ENCODE measurements around the gene SSR1. TPM values are rescaled to one million over a fixed set of nuclear protein-coding genes. Genes with fewer than 3 reads are reported as not detected.

Gene SSR1
- total RNA-seq, 3 donors from 2014 or later, result 133 to 146 (median 135) TPM

GRCh38 chr6:7311176-7311575 lies 1.8 kb downstream of the SSR1 start:
- H3K4me1 Mint-ChIP-seq (ENCODE audit: low read depth), result peaks cover 51% of the 10 kb centered on the region

GRCh38 chr6:7309050-7309449 lies 3.9 kb downstream of the SSR1 start:
- H3K4me1 Mint-ChIP-seq (ENCODE audit: low read depth), result peaks cover 63% of the 10 kb centered on the region
- H3K9me3 Mint-ChIP-seq, result no peaks in the 10 kb centered on the region
- no peaks in the 10 kb centered on the region for H3K27me3 Mint-ChIP-seq (ENCODE audit: low read depth)
- ATAC-seq, result no peak
- no peak for DNase-seq
- no peak overlapping the region for H3K4me3 Mint-ChIP-seq
- H3K36me3 Mint-ChIP-seq (ENCODE audit: insufficient read depth), result peaks cover 40% of the 10 kb centered on the region

More at GRCh38 chr6:7311176-7311575, 1.8 kb downstream of the SSR1 start:
- no peak for ATAC-seq
- H3K36me3 Mint-ChIP-seq (ENCODE audit: insufficient read depth), result peaks cover 29% of the 10 kb centered on the region
- peak overlapping the region; percentile 99 for H3K4me3 Mint-ChIP-seq
- H3K27me3 Mint-ChIP-seq (ENCODE audit: low read depth), result no peaks in the 10 kb centered on the region
- no peaks in the 10 kb centered on the region for H3K9me3 Mint-ChIP-seq
- DNase-seq, result no peak

GRCh38 chr6:7307533-7307932 lies 5.5 kb downstream of the SSR1 start:
- H3K36me3 Mint-ChIP-seq (ENCODE audit: insufficient read depth), result peaks cover 45% of the 10 kb centered on the region
- H3K9me3 Mint-ChIP-seq, result no peaks in the 10 kb centered on the region
- no peak for ATAC-seq
- no peak for DNase-seq
- peaks cover 54% of the 10 kb centered on the region for H3K4me1 Mint-ChIP-seq (ENCODE audit: low read depth)
- no peak overlapping the region for H3K4me3 Mint-ChIP-seq
- H3K27me3 Mint-ChIP-seq (ENCODE audit: low read depth), result no peaks in the 10 kb centered on the region

GRCh38 chr6:7304821-7305220 lies 8.2 kb downstream of the SSR1 start:
- Mint-ChIP-seq H3K4me3 (no peak overlapping the region), H3K27me3 (ENCODE audit: low read depth) (no peaks in the 10 kb centered on the region), H3K4me1 (ENCODE audit: low read depth) (peaks cover 43% of the 10 kb centered on the region), H3K36me3 (ENCODE audit: insufficient read depth) (peaks cover 52% of the 10 kb centered on the region), H3K9me3 (no peaks in the 10 kb centered on the region)
- ATAC-seq (no peak), DNase-seq (no peak)

DNA sequence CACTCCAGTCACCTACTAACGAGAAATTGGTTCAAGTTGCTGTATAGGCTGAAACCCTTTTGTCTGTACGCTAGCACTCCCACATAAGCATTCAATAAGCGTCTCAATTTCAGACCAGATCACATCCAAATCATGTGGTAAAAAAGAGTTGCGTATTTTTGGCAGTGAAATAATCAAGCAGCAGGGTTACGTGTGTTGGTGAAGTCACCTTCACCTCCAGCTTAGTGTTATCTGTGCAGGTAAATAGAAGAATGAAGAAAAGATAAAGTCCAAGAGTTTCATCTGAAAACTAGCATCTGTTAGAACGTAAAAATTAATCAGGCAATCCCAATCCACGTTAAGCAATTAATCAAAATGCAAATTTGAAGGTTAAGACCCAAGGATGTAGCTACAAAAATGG lies 11.3 kb downstream of the SSR1 start:
- H3K36me3 Mint-ChIP-seq (ENCODE audit: insufficient read depth), result peaks cover 49% of the 10 kb centered on the region
- ATAC-seq (no peak), DNase-seq (no peak)
- peaks cover 19% of the 10 kb centered on the region for H3K4me1 Mint-ChIP-seq (ENCODE audit: low read depth)
- no peak overlapping the region for H3K4me3 Mint-ChIP-seq
- no peaks in the 10 kb centered on the region for H3K9me3 Mint-ChIP-seq
- H3K27me3 Mint-ChIP-seq (ENCODE audit: low read depth), result no peaks in the 10 kb centered on the region

- Mint-ChIP-seq H3K27me3 (ENCODE audit: low read depth) (no peaks in the 10 kb centered on the region), H3K36me3 (ENCODE audit: insufficient read depth) (peaks cover 50% of the 10 kb centered on the region), H3K4me1 (ENCODE audit: low read depth) (peaks cover 22% of the 10 kb centered on the region), H3K9me3 (no peaks in the 10 kb centered on the region), H3K4me3 (no peak overlapping the region)
- no peak for ATAC-seq
- no peak for DNase-seq
Observed at GRCh38 chr6:7300926-7301325, 12.1 kb downstream of the SSR1 start.

- DNase-seq (no peak), ATAC-seq (no peak)
- H3K27me3 Mint-ChIP-seq (ENCODE audit: low read depth), result no peaks in the 10 kb centered on the region
- H3K4me1 Mint-ChIP-seq (ENCODE audit: low read depth), result peaks cover 12% of the 10 kb centered on the region
- no peaks in the 10 kb centered on the region for H3K9me3 Mint-ChIP-seq
- H3K4me3 Mint-ChIP-seq, result no peak overlapping the region
- peaks cover 39% of the 10 kb centered on the region for H3K36me3 Mint-ChIP-seq (ENCODE audit: insufficient read depth)
Observed at GRCh38 chr6:7298113-7298512, 14.9 kb downstream of the SSR1 start.

DNA sequence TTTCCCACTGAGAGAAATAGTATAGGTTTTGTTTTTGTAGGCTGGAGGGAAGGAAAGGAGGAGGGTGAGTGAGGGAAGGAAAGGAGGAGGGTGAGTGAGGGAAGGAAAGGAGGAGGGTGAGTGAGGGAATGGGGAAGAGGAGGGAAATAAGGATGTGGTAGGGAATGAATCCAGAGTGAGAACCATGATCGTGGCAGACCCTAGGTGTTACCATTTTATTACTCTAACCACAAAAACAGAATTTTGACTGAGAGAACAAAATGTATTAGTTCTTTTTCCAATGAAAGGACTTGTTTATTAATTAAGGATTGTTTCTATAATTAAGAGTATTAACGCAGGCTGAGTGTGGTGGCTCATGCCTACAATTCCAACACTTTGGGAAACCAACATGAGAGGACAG lies 16.4 kb downstream of the SSR1 start:
- H3K4me1 Mint-ChIP-seq (ENCODE audit: low read depth), result peaks cover 12% of the 10 kb centered on the region
- ATAC-seq (no peak), DNase-seq (no peak)
- no peaks in the 10 kb centered on the region for H3K9me3 Mint-ChIP-seq
- H3K27me3 Mint-ChIP-seq (ENCODE audit: low read depth), result no peaks in the 10 kb centered on the region
- H3K36me3 Mint-ChIP-seq (ENCODE audit: insufficient read depth), result peaks cover 36% of the 10 kb centered on the region
- no peak overlapping the region for H3K4me3 Mint-ChIP-seq

DNA sequence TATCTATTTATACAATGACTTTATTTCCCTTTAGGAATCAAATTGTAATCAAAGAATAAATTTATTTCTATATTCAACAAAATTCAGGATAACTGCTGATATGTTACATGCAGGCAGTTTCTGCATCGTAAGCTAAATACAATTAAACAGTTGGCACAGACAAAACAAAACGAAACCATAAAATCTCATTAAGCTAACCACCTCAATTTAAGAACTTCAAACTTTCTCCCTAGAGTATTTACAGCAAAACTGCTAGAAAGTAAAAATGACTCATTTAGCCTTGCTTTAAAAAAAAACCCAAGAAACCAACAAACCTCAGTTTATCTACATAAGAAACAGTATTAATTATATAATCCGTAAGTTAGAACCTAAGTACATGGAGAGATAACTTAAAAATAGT lies 17.1 kb downstream of the SSR1 start:
- no peaks in the 10 kb centered on the region for H3K27me3 Mint-ChIP-seq (ENCODE audit: low read depth)
- no peak overlapping the region for H3K4me3 Mint-ChIP-seq
- no peaks in the 10 kb centered on the region for H3K9me3 Mint-ChIP-seq
- peaks cover 33% of the 10 kb centered on the region for H3K36me3 Mint-ChIP-seq (ENCODE audit: insufficient read depth)
- no peak for DNase-seq
- ATAC-seq, result no peak
- H3K4me1 Mint-ChIP-seq (ENCODE audit: low read depth), result peaks cover 9% of the 10 kb centered on the region

GRCh38 chr6:7292596-7293255 lies 20.3 kb downstream of the SSR1 start:
- H3K4me3 Mint-ChIP-seq, result no peak overlapping the region
- no peaks in the 10 kb centered on the region for H3K27me3 Mint-ChIP-seq (ENCODE audit: low read depth)
- ATAC-seq (no peak), DNase-seq (no peak)
- H3K36me3 Mint-ChIP-seq (ENCODE audit: insufficient read depth), result peaks cover 28% of the 10 kb centered on the region
- peaks cover 6% of the 10 kb centered on the region for H3K4me1 Mint-ChIP-seq (ENCODE audit: low read depth)
- no peaks in the 10 kb centered on the region for H3K9me3 Mint-ChIP-seq

DNA sequence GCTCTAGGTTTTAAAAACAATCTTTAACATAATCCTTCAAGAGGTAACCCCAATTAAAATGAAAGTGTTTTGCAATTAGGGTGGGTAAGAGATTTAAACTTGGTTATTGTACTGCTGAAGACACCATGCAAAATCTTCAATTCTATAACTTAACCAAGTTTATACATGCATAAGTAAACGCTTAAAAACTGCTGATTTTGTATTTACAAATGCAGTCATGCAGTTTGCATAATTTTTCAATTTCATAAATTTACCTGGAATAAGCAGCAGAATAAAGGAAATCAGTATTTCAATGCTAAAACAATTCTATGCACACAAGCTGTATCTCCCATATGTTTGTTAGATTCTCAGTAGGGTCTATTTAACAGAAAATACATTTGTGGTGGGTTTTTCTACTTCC lies 22.9 kb downstream of the SSR1 start:
- no peaks in the 10 kb centered on the region for H3K27me3 Mint-ChIP-seq (ENCODE audit: low read depth)
- H3K9me3 Mint-ChIP-seq, result no peaks in the 10 kb centered on the region
- peaks cover 3% of the 10 kb centered on the region for H3K4me1 Mint-ChIP-seq (ENCODE audit: low read depth)
- H3K36me3 Mint-ChIP-seq (ENCODE audit: insufficient read depth), result peaks cover 35% of the 10 kb centered on the region
- no peak for DNase-seq
- no peak for ATAC-seq
- no peak overlapping the region for H3K4me3 Mint-ChIP-seq

- DNase-seq (no peak), ATAC-seq (no peak)
- H3K36me3 Mint-ChIP-seq (ENCODE audit: insufficient read depth), result peaks cover 34% of the 10 kb centered on the region
- H3K4me3 Mint-ChIP-seq, result no peak overlapping the region
- no peaks in the 10 kb centered on the region for H3K9me3 Mint-ChIP-seq
- H3K27me3 Mint-ChIP-seq (ENCODE audit: low read depth), result no peaks in the 10 kb centered on the region
- H3K4me1 Mint-ChIP-seq (ENCODE audit: low read depth), result peaks cover 19% of the 10 kb centered on the region
Observed at GRCh38 chr6:7285416-7285815, 27.6 kb downstream of the SSR1 start.

DNA sequence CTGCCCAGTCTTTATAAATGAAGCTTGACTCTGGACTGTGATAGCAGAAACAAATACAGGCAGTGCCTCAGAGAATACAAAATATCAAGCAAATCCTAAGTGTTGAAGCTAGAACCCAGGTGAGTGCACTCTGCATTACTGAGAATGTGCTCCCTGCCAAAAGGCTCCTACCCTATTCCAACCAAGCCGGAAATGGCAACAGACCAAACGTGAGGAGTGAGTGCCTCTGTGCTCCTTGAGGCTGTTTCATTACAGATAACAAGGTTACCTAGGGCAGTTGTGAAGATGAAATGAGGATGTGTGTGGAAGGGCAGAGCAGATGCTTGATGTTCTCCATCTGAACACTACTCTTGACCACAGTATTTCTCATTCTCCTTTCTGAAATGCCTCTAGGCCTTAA lies 29.3 kb downstream of the SSR1 start:
- Mint-ChIP-seq H3K4me1 (ENCODE audit: low read depth) (peaks cover 22% of the 10 kb centered on the region), H3K9me3 (no peaks in the 10 kb centered on the region), H3K36me3 (ENCODE audit: insufficient read depth) (peaks cover 28% of the 10 kb centered on the region), H3K27me3 (ENCODE audit: low read depth) (no peaks in the 10 kb centered on the region), H3K4me3 (no peak overlapping the region)
- DNase-seq (no peak), ATAC-seq (no peak)

DNA sequence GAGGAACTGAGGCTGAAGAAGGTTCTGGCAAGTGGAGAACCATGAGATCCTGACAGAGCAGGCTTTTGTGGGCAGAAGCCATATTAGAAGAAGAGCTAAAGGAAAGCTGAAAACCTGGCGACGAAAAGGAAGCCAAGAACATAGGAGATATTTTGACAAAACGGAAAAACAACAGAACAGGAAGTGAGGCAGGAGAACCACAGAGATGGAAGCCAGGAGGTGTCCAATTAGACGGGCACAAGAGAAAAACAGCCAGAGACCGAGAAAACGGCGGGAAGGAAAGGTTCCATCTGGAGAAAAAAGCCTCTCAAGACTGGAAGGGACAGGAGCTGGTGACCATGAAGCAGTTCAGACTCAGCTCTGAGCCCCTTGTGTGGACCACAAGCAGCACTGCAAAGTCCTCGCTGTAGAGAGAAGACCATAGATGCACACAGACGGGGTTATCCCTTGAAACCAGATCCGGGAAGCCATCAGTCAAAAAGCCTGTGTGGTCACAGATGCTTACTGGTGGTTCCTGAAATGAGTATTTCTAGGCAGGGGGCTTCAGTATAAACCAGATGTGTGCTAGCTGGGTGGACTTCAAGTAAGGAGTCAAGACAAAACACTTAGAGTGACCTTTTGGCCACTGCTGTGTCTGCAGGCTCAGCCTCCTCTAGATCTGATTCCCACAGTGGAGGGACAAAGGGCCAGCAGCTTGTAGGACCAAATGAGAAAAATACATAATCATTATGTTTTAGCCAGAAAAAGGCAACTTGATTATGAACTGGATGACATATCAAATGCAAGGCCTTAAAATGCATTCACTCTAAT lies 30.7 kb downstream of the SSR1 start:
- no peaks in the 10 kb centered on the region for H3K27me3 Mint-ChIP-seq (ENCODE audit: low read depth)
- peaks cover 15% of the 10 kb centered on the region for H3K36me3 Mint-ChIP-seq (ENCODE audit: insufficient read depth)
- peaks cover 24% of the 10 kb centered on the region for H3K4me1 Mint-ChIP-seq (ENCODE audit: low read depth)
- H3K9me3 Mint-ChIP-seq, result no peaks in the 10 kb centered on the region
- peak overlapping the region; percentile 3 for H3K4me3 Mint-ChIP-seq
- no peak for DNase-seq
- peak; percentile 34 to 48 for ATAC-seq

DNA sequence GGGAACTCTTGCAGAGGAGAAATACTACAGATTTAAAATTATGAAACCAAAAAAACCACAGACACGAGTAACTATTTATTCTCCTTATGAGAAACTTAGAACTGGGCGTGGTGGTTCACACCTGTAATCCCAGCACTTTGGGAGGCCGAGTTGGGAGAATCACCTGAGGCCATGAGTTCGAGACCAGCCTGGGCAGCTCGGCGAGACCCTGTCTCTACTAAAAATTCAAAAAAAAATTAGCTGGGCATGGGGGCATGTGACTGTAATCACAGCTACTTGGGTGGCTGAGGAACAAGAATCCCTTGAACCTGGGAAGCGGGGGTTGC lies 36.8 kb downstream of the SSR1 start:
- no peak overlapping the region for H3K4me3 Mint-ChIP-seq
- no peak for ATAC-seq

More for the DNA sequence above, 36.8 kb downstream of the SSR1 start:
- Mint-ChIP-seq H3K27me3 (ENCODE audit: low read depth) (peaks cover 2% of the 10 kb centered on the region), H3K4me1 (ENCODE audit: low read depth) (peaks cover 10% of the 10 kb centered on the region), H3K9me3 (no peaks in the 10 kb centered on the region), H3K36me3 (ENCODE audit: insufficient read depth) (no peaks in the 10 kb centered on the region)
- no peak for DNase-seq
